K562 (cell line): ENCODE results near the gene ICA1. TPM values are rescaled to one million over a fixed set of nuclear protein-coding genes. Genes with fewer than 3 reads are reported as not detected.
A peak's percentile ranks its signal among the peaks of the same experiment; 100 is the strongest.

ENCODE experiments used
- ATAC-seq: fragments of 200-7000 bp; cut with Tn5 transposase; 3 replicates; pipeline ENCODE4 v1.9.1; 2020; ENCODE audit warnings: moderate library complexity
- BruUV-seq: library from RNA; stranded (reverse); fragments of 400-500 nt; replicated peaks from 2 replicates; lab custom pipeline; 2021; lab: Mats Ljungman, UMichigan
- CTCF ChIA-PET: fragments of 300-600 bp; formaldehyde crosslinking; extraction: SDS; loops from one replicate; lab custom pipeline; 2021; ENCODE audit warnings: low intra/inter-chr PET ratio; lab: Yijun Ruan, JAX
- POLR2A ChIA-PET: fragments of 300-600, 350-650 bp; sonication (Branson Sonifier 250); formaldehyde crosslinking; extraction: SDS; loops from one replicate; lab custom pipeline; 2021; ENCODE audit warnings: antibody characterized with exemption, inconsistent platforms; lab: Yijun Ruan, JAX
- DNase-seq, 4 experiments: peaks; one replicate each; pipeline versions ENCODE4 v3.0.0 to v3.0.0-alpha.2; 2011 to 2018; ENCODE audit warnings: low spot score in 3 of 4, mixed read lengths in 3 of 4; ENCODE audit errors: extremely low read depth in 1 of 4
- FAIRE-seq: peaks from 2 replicates; lab custom pipeline; 2011; peaks lifted over from hg19 to GRCh38; lab: Jason Lieb, UNC
- H2AFZ ChIP-seq: 2 replicates; pipeline ENCODE4 v1.6.0; 2011; ENCODE audit warnings: low read depth, low read length, control low read depth, inconsistent platforms
- H3K27ac ChIP-seq: fragments of 200-600 bp; 3 replicates; pipeline ENCODE4 v1.8.0; 2011; ENCODE audit warnings: low read depth, mild to moderate bottlenecking, control low read depth, inconsistent platforms, low read length, moderate library complexity, mixed read lengths; ENCODE audit errors: extremely low read depth
- H3K27me3 ChIP-seq, 2 experiments: fragments of 300-600 bp in 1 of 2; 2 replicates in 1 of 2; 3 replicates in 1 of 2; pipeline versions ENCODE4 v1.6.0 to v1.8.0; 2011; ENCODE audit warnings: inconsistent platforms in 2 of 2, low read length in 2 of 2, mild to moderate bottlenecking in 1 of 2, mixed read lengths in 1 of 2, moderate library complexity in 1 of 2; ENCODE audit not compliant: control insufficient read depth in 2 of 2, insufficient read depth in 2 of 2
- H3K36me3 ChIP-seq: fragments of 300-600 bp; 3 replicates; pipeline ENCODE4 v1.8.0; 2011; ENCODE audit warnings: mild to moderate bottlenecking, low read length, inconsistent platforms; ENCODE audit not compliant: control insufficient read depth, insufficient read depth
- H3K4me1 ChIP-seq, 2 experiments: fragments of 200-600 bp in 1 of 2; replicated peaks in 1 of 2; 2 replicates in 1 of 2; 3 replicates in 1 of 2; pipeline versions ENCODE4 v1.5.1 to v1.8.0; 2011; ENCODE audit warnings: inconsistent platforms in 2 of 2, low read length in 2 of 2, mild to moderate bottlenecking in 1 of 2, mixed read lengths in 1 of 2, moderate library complexity in 1 of 2; ENCODE audit not compliant: control insufficient read depth in 2 of 2, insufficient read depth in 2 of 2
- H3K4me2 ChIP-seq: 2 replicates; pipeline ENCODE4 v1.6.1; 2011; ENCODE audit warnings: low read length, control low read depth, inconsistent platforms, mixed read lengths; ENCODE audit not compliant: insufficient read depth
- H3K4me3 ChIP-seq: fragments of 200-600 bp; sonication (generic), shearing (Covaris generic); 2 replicates; pipeline ENCODE4 v1.5.1; 2016; ENCODE audit warnings: control low read depth, inconsistent platforms
- H3K79me2 ChIP-seq: fragments of 200-600 bp; 3 replicates; pipeline ENCODE4 v1.8.0; 2011; ENCODE audit warnings: low read length, inconsistent platforms; ENCODE audit not compliant: control insufficient read depth, insufficient read depth
- H3K9ac ChIP-seq, 2 experiments: 2 replicates each; pipeline versions ENCODE4 v1.6.0 to v1.6.1; 2011; ENCODE audit warnings: low read depth in 2 of 2, low read length in 2 of 2, control low read depth in 1 of 2, inconsistent platforms in 1 of 2, mild to moderate bottlenecking in 1 of 2, mixed read lengths in 1 of 2; ENCODE audit not compliant: insufficient read depth in 1 of 2
- H3K9me1 ChIP-seq: one replicate; pipeline ENCODE4 v1.6.0; 2011; ENCODE audit warnings: inconsistent platforms, mild to moderate bottlenecking, low read length, moderate library complexity; ENCODE audit not compliant: control insufficient read depth, insufficient read depth
- H3K9me3 ChIP-seq: replicated peaks from 2 replicates; pipeline ENCODE4 v1.5.1; 2011; ENCODE audit warnings: low read depth, low read length, inconsistent platforms; ENCODE audit not compliant: control insufficient read depth, insufficient read depth
- H4K20me1 ChIP-seq: replicated peaks from 2 replicates; pipeline ENCODE4 v1.6.1; 2011; ENCODE audit warnings: low read length, inconsistent platforms, mixed read lengths; ENCODE audit not compliant: control insufficient read depth, insufficient read depth
- ADNP ChIP-seq: fragments of 200-800 bp; sonication (Bioruptor generic); IDR thresholded peaks from 2 replicates; pipeline ENCODE4 v1.6.1; 2016; ENCODE audit warnings: missing genetic modification characterization, missing compliant biosample characterization
- CBFA2T2 ChIP-seq: fragments of 450-650 bp; conservative IDR thresholded peaks from 2 replicates; pipeline ENCODE4 v1.6.1; 2017; ENCODE audit warnings: mild to moderate bottlenecking
- CBFA2T3 ChIP-seq: fragments of 450-650 bp; IDR thresholded peaks from 2 replicates; pipeline ENCODE4 v1.6.1; 2017
- NFIX ChIP-seq: fragments of 250-450 bp; sonication (Bioruptor Pico); IDR thresholded peaks from 2 replicates; pipeline ENCODE4 v1.4.0; 2020; ENCODE audit warnings: low read depth, mild to moderate bottlenecking, moderate library complexity
- NR2C1 ChIP-seq, 2 experiments: fragments of 450-650 bp; IDR thresholded peaks; 2 replicates each; pipeline ENCODE4 v1.6.1; 2017; ENCODE audit warnings: mild to moderate bottlenecking in 2 of 2, antibody characterized with exemption in 1 of 2, inconsistent platforms in 1 of 2, missing compliant biosample characterization in 1 of 2, missing genetic modification characterization in 1 of 2
- RAD21 ChIP-seq, 2 experiments: fragments of 250-450 bp in 1 of 2; fragments of 450-650 bp in 1 of 2; sonication (Bioruptor Pico) in 1 of 2; formaldehyde crosslinking in 1 of 2; IDR thresholded peaks in 1 of 2; conservative IDR thresholded peaks in 1 of 2; 2 replicates each; pipeline versions ENCODE4 v1.4.0 to v1.8.0; 2020 to 2022; ENCODE audit warnings: mild to moderate bottlenecking in 2 of 2, moderate library complexity in 1 of 2
- TAF15 ChIP-seq: fragments of 200-400 bp; formaldehyde crosslinking; IDR thresholded peaks from 2 replicates; pipeline ENCODE4 v1.6.1; 2017; ENCODE audit warnings: mild to moderate bottlenecking, low read depth, low read length, moderate library complexity
- TCF3 ChIP-seq: sonication (generic); formaldehyde crosslinking; IDR thresholded peaks from 2 replicates; pipeline ENCODE4 v1.4.0; 2020; ENCODE audit warnings: mild to moderate bottlenecking, missing genetic modification reagents
- ZBTB8A ChIP-seq: fragments of 450-650 bp; IDR thresholded peaks from 2 replicates; pipeline ENCODE4 v1.6.1; 2018; ENCODE audit warnings: mild to moderate bottlenecking, moderate library complexity; ENCODE audit not compliant: partially characterized antibody
- ZNF224 ChIP-seq: sonication (generic); formaldehyde crosslinking; IDR thresholded peaks from 2 replicates; pipeline ENCODE4 v1.8.0; 2022; ENCODE audit warnings: mild to moderate bottlenecking, missing genetic modification reagents
- ZSCAN32 ChIP-seq: fragments of 450-650 bp; formaldehyde crosslinking; IDR thresholded peaks from 2 replicates; pipeline ENCODE4 v1.4.0; 2020; ENCODE audit warnings: mild to moderate bottlenecking, moderate library complexity
- WGBS: fragments of 100-300 bp; shearing (Covaris generic); methylation state at CpG from one replicate; pipeline ENCODE4 v1.1.6; 2016; ENCODE audit warnings: low coverage, mixed read lengths; ENCODE audit not compliant: insufficient coverage; ENCODE audit errors: missing lambda C conversion rate; 5-methylcytosine and 5-hydroxymethylcytosine counted together
- in situ Hi-C: fragments of 300-500 bp; cut with MboI; formaldehyde crosslinking; loops from 4 replicates; pipeline ENCODE4 v1.15.0; 2018; ENCODE audit warnings: inconsistent platforms, mixed read lengths
- intact Hi-C: fragments of 100-400 bp; cut with micrococcal nuclease; formaldehyde crosslinking; loops from 2 replicates; pipeline ENCODE4 v1.14.2; 2022
- polyA plus RNA-seq, 8 experiments: library from polyadenylated mRNA; depleted of rRNA in 4 of 8; stranded (reverse) in 5 of 8; unstranded in 3 of 8; fragments of >200 nt; fragmentation: Nextera tagmentation in 2 of 8; fragmentation: Illumina TruSeq in 1 of 8; extraction: Ambion mirVana in 2 of 8; extraction: Trizol in 1 of 8; gene quantifications; 2 replicates each; pipeline versions ENCODE4 v1.2.1 to v1.2.3, GENCODE V29; 2011 to 2014; ENCODE audit warnings: inconsistent platforms in 1 of 8, missing spikeins in 1 of 8
- total RNA-seq, 7 experiments: library from RNA; depleted of rRNA in 6 of 7; stranded (reverse); fragments of >200 nt in 6 of 7; fragmentation: Illumina TruSeq in 2 of 7; extraction: Trizol in 2 of 7; gene quantifications; 2 replicates each; pipeline versions ENCODE4 v1.2.1 to v1.2.3, GENCODE V29; 2011 to 2021; ENCODE audit warnings: low replicate concordance in 1 of 7
- TF ChIP-seq, protein P1 (sequence below): sonication (generic); formaldehyde crosslinking; IDR thresholded peaks from 2 replicates; pipeline ENCODE4 v1.8.0; 2022; ENCODE audit warnings: missing genetic modification reagents, mild to moderate bottlenecking, moderate library complexity, borderline replicate concordance

ICA1 gene
- total and polyA plus RNA-seq, 9 of the 15 experiments (the other 6 are each of a cell fraction or from before 2014, with no cell fraction given), result 7.1 to 22.3 (median 16.4) TPM

DNA sequence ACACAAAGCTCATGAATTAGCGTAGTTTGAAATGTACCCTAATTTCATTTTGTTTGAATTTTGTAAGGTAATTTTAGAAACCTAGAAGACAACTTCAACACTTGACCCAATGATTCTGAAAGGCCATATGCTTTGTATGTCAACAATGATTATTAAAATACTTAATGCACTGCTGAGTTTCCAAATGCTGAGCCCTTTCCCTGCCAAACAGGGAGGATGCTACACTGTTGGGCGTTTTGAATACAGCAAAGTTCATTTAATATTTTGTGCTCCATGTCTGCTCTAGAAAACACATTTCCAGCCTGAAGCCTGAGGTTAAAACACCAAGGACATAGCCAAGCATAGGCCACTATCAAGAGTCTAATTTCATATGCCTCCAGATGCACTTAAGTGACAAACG, 99.8 kb downstream of the ICA1 start:
- H3K36me3 ChIP-seq, result no peaks in the 10 kb centered on the region
- ChIA-PET CTCF (no interaction called here), POLR2A (no interaction called here)
- intact Hi-C loops, result no loop called here
- H3K4me1 ChIP-seq, result peaks cover 0 to 7% of the 10 kb centered on the region in 2 experiments; a peak in 4 of 5 replicates
- no peak overlapping the region for H3K27ac ChIP-seq
- in situ Hi-C loops, result no loop called here
- DNase-seq (no peak), FAIRE-seq (no peak), ATAC-seq (no peak)
- no peak overlapping the region for H3K4me2 ChIP-seq
- WGBS, result 39% methylated on average over 3 of the region's 3 CpGs
- no peak overlapping the region for H3K9ac ChIP-seq
- H4K20me1 ChIP-seq, result no peaks in the 10 kb centered on the region
- no peak for TF ChIP-seq ZBTB8A
- BruUV-seq, result no TSS peak
- H2AFZ ChIP-seq, result no peak overlapping the region
- H3K9me3 ChIP-seq, result no peaks in the 10 kb centered on the region
- no peaks in the 10 kb centered on the region for H3K9me1 ChIP-seq
- H3K4me3 ChIP-seq, result no peak overlapping the region
- H3K79me2 ChIP-seq, result no peaks in the 10 kb centered on the region
- H3K27me3 ChIP-seq, result no peaks in the 10 kb centered on the region

DNA sequence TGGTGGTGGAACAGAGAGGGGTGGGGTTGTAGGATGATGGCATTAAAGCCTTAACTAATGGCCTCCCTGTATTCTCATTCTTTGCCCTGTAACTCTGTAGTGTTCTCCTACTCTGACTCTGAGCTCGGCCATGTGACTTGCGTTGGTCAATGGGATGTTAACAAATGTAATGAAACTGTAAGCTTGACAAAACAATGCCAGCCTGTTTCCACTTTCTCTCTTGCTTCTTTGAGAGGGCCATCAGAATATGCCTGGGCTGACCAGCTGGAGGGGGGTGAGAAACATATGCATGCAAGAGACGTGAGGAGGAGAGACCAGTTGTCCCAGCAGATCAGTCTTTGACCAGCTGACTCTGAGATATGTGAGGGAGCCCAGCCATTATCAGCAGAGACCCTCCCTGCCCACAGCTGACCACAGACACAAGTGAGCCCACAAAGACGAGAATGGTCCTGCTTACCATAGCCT, 100.6 kb downstream of the ICA1 start:
- H3K4me1 ChIP-seq, result peaks cover 0 to 7% of the 10 kb centered on the region in 2 experiments; a peak in 4 of 5 replicates
- H3K36me3 ChIP-seq, result no peaks in the 10 kb centered on the region
- no peak overlapping the region for H3K27ac ChIP-seq
- H4K20me1 ChIP-seq, result no peaks in the 10 kb centered on the region
- intact Hi-C loops (no loop called here), in situ Hi-C loops (no loop called here)
- POLR2A ChIA-PET, result no interaction called here
- no peaks in the 10 kb centered on the region for H3K9me3 ChIP-seq
- no peak overlapping the region for H3K9ac ChIP-seq
- H3K79me2 ChIP-seq, result no peaks in the 10 kb centered on the region
- CTCF ChIA-PET, result no interaction called here
- peak; percentile 75 for FAIRE-seq
- no peak overlapping the region for H3K4me3 ChIP-seq
- peak overlapping the region; percentile 27 for H3K4me2 ChIP-seq
- WGBS, result 36% methylated on average over 4 of the region's 4 CpGs
- DNase-seq, result peak in 2 of 4 experiments; percentile 31 to 41
- ATAC-seq, result peak; percentile 31; the same call in 1 of the 3 replicates
- peak overlapping the region; percentile 57; the same call in 1 of the 2 replicates for H2AFZ ChIP-seq
- H3K9me1 ChIP-seq, result no peaks in the 10 kb centered on the region
- BruUV-seq, result no TSS peak
- H3K27me3 ChIP-seq, result no peaks in the 10 kb centered on the region
- TF ChIP-seq NR2C1 (IDR thresholded peaks at IDR 0.05), result no peak
- no peak for TF ChIP-seq NR2C1 (tag; IDR thresholded peaks at IDR 0.05)
- TF ChIP-seq TAF15, result no peak
- no peak for TF ChIP-seq ZNF224 (CRISPR knock-in tag)
- no peak for TF ChIP-seq ADNP (tag)
- TF ChIP-seq TCF3 (CRISPR knock-in tag), result peak; percentile 49
- TF ChIP-seq, protein P1, sequence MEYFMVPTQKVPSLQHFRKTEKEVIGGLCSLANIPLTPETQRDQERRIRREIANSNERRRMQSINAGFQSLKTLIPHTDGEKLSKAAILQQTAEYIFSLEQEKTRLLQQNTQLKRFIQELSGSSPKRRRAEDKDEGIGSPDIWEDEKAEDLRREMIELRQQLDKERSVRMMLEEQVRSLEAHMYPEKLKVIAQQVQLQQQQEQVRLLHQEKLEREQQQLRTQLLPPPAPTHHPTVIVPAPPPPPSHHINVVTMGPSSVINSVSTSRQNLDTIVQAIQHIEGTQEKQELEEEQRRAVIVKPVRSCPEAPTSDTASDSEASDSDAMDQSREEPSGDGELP (CRISPR knock-in tag), result peak; percentile 85
- no peak for TF ChIP-seq RAD21 (CRISPR knock-in tag; conservative IDR thresholded peaks at IDR 0.05 in 1 of 2, IDR thresholded peaks at IDR 0.05 in 1 of 2)
- peak; percentile 32; the same call in 1 of the 2 replicates for TF ChIP-seq CBFA2T2
- peak; percentile 58 for TF ChIP-seq CBFA2T3
- no peak for TF ChIP-seq NFIX (CRISPR knock-in tag)
- no peak for TF ChIP-seq ZSCAN32 (CRISPR knock-in tag)
